H54 (cell line): ENCODE data around the gene TRIM25.

Experiments used
- DNase-seq: peaks from one replicate; pipeline ENCODE4 v3.0.0; 2011; ENCODE audit warnings: low spot score, mixed read lengths; ENCODE audit not compliant: insufficient read length
- FAIRE-seq: peaks from 3 replicates; lab custom pipeline; 2011; peaks lifted over from hg19 to GRCh38; lab: Jason Lieb, UNC
- POLR2A ChIP-seq: IDR thresholded peaks from 2 replicates; pipeline ENCODE4 v1.6.1; 2011; ENCODE audit warnings: low read depth, mild to moderate bottlenecking, low read length

The TRIM25 gene

DNA sequence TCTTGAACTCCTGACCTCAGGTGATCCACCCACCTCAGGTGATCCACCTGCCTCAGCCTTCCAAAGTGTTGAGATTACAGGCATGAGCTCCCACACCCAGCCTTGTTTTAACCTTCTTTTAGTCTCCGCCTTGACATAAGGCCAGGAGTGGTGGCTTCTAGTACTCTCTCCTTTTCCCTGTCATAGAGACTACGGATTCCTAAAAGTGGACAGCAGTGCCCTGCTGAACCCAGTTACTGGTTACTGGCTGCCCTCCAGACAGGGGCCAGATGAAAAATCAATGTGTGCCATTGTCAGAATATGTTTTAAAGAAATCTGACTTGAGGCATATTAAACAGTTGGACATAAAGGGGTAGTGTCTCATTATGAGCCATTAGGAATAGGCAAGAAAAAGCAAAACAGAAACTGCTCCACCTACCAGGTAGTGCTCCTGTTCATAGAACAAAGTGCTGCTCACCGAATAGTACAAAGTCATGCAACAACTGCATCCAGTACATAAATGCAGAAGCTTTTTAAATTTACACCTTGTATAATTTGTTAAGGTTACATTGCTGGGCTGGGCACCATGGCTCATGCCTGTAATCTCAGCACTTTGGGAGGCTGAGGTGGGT is 32.1 kb downstream of the TRIM25 start:
- TF ChIP-seq POLR2A, result no peak
- DNase-seq, result no peak
- FAIRE-seq, result no peak

DNA sequence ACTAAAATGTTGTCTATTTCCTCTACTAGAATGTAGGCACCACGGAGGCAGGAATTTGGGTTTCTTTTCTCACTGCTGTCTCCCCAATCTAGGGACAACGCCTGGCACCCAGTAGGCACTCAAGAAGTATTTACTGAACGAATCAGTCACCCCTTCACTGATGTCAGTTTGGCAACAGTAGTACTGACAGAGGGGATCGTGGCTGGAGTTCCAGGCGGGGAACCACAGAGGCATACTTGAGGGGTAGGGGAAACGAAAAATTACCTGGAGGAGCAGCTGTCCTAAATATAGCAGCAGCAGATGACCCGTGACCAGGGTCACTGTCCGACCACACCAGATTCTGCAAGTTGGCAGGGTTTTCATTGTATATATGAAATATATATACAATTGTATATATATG is 33.3 kb downstream of the TRIM25 start:
- DNase-seq (no peak), FAIRE-seq (no peak)
- TF ChIP-seq POLR2A, result no peak

DNA sequence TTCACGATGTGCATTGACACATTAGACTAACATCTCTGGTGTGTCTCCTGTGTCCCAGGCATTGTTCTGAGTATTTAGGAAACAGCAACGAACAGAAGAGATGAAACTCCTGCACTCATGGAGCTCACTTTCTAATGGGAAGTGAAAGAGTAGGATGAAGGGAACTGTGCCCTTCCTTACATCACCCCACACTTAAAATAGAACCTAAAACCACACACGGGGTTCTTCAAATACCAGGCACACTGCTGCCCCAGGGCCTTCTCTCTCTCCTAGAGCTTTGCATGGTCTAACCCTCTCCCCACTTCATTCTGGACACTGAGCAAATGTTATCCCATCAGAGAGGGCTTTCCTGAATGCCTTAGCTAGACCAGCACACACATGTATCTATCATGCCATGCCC is 33.7 kb downstream of the TRIM25 start:
- no peak for FAIRE-seq
- TF ChIP-seq POLR2A, result no peak
- no peak for DNase-seq

DNA sequence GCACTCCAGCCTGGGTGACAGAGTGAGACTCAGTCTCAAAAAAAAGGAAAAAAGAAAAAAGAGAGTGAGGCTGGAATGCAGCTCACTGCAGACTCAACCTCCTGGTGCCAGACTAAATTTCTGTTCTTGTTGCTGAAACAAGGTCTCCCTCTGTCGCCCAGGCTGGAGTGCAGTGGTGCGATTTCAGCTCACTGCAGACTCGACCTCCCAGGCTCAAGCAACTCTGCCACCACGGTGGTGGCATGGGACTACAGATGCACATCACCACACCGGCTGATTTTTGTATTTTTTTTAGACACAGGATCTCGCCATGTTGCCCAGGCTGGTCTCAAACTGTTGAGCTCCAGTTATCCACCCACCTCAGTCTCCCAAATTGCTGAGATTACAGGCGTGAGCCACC is 34.6 kb downstream of the TRIM25 start:
- DNase-seq, result no peak
- FAIRE-seq, result no peak

DNA sequence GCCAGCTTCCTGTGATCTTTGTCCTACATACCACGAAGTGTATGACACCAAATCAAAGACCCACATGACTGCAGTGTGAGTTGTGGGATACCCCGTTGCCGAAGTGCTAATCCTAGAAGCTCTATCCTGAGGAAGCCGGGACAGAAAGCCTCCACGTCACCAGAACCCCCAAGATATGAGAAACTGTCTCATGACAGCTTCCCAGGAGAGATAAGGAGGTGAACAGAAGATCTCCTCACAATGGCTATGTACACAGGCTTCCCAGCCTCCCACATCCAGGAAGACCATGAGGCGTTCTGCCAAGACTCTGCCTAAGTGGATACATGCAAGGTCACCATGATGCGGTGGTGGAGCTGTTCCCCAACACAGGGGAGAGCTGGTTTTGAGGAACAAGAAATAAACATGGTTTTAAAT is 37.1 kb downstream of the TRIM25 start:
- DNase-seq (no peak), FAIRE-seq (no peak)
- TF ChIP-seq POLR2A, result no peak

More for the DNA sequence above, 34.6 kb downstream of the TRIM25 start:
- TF ChIP-seq POLR2A, result no peak

DNA sequence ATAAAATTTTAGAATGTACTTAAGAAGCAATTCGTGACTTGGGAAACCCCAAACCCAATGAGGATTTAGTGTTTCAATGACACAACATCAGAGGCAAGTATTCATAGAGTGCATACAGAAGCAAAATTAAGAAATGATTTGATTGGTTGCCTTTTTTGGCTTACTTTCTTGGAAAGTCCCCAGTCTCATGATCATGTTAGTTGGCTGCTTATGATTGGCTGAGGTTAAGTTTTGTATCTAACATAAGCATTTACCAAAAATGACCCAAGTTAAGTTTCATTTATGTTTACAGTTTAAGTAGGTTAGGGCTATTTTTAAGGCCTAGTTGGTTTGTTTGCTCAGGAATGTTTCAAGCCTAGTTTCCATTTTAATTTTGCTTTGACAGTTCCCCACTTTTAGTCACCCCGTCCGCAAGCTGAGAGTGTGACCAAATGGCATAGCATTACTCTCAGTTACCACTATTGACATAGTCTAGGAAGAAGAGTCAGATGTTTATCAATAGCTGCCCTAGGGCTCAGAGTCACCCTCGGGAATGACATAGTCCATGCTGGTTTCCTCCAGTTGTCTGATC is 43.7 kb downstream of the TRIM25 start:
- DNase-seq, result no peak
- FAIRE-seq, result no peak
- no peak for TF ChIP-seq POLR2A

DNA sequence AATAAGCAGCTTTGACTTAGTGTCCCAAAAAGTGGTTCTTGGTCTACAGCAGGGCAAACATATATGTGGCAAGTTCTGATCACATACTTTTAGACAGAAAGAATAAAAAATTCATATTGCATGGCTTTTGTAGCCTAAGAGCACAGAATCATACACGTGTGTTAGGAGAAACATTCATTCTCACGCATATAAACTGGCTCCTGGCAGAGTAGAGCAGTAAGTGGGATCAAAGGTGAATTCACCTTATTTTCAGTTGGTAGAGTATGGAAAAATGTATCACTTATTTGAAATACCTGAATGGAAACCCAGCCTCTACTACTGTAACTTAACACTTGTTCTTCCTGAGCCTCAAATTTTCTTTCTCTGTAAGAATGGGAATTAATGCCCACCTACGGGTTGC is 45.1 kb downstream of the TRIM25 start:
- FAIRE-seq, result no peak
- TF ChIP-seq POLR2A, result no peak
- no peak for DNase-seq

DNA sequence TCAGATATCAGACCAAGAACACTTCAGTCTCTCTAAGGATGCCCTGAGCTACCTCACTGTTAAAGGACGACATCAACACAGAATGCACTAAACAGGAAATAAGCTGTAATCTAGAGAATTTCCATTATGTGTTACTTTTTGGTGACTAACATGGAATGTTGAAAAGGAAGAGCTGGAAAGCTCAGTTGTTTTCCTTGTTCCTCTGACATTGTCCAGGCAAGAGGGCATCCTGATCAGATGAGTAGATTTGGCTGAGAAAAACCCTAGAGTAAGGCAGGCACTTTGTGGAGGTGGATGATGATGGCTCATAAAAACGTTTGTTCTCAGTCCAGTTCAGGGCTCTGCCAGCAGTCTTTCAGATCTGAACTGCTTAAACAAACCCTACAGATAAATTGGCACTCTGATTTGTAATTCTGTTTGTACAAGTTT is 45.9 kb downstream of the TRIM25 start:
- FAIRE-seq (peak; percentile 65), DNase-seq (no peak)
- no peak for TF ChIP-seq POLR2A

DNA sequence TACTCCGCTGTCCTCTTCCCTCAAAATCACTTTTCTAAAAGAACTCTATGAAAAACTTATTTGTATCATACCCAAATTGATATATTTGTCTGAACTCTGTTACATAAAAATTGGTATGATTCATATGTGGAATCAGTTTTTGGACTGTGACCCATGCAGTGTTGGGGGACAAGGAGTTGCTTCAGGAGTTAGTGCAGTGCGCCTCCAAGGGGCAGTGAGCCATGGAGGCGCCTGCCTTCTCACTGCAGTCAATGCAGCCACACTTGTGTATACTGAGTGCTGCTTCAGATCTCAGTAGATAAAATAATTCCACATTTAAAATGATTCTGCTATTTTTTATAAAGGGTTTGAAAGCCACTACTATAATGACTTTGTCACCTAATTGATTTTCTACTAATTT is 47.4 kb downstream of the TRIM25 start:
- DNase-seq, result no peak
- peak; percentile 78 for FAIRE-seq
- TF ChIP-seq POLR2A, result no peak

DNA sequence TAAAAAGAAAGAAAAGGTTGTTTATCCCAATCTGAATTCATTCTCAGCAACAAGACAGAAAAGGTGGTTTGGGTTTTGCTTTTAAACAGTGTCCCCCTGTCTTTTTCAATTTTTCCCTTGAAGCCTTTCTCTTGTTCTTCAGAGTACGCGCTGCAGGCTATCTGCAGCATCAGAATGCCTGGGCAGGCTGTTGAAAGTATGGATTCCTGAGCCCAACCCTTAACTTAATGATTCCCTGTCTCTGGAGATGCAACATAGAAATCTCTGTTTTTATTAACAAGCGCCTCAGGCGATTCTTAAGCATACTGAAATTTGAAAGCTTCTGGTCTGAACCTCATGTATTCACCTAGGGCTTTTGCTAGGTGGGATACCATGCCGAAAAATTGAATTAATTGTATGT is 47.8 kb downstream of the TRIM25 start:
- TF ChIP-seq POLR2A, result no peak
- DNase-seq (no peak), FAIRE-seq (no peak)

DNA sequence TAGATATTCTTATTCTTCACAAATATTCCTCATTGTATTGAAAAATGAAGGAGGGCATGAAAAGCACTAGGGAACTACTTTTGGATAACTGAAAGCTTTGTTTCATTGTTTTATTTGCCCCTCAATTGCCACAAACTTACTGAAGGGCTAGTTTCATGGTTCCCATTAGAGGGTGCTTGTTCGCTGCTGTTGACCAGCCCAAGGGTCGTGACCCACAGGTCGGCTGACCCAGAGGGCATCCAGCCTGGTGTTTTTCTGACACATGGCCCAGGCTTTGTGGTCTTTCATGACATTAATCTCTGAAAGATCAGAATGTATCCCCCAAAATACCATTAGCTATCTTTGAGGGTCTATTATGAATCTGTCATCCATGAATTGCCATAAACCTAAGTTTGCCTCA is 49.9 kb downstream of the TRIM25 start:
- FAIRE-seq, result peak; percentile 58
- DNase-seq, result no peak
- no peak for TF ChIP-seq POLR2A

DNA sequence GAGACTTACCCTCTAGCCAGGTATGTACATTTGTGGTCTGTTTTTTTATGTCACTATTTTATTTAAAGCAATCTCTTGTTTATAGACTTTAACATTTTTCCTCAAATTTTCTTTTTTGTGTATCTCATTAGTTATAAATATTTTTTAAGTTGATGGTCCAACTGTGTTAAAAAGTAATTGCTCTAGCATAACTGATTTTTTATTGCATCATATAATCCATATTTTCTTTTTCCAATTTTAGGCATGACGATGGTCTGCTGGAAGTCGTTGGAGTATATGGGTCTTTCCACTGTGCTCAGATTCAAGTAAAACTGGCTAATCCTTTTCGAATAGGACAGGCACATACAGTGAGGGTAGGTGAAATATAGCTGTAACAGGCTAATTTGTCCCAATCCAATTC is 52.0 kb downstream of the TRIM25 start:
- DNase-seq, result no peak
- no peak for TF ChIP-seq POLR2A
- FAIRE-seq, result peak; percentile 52

DNA sequence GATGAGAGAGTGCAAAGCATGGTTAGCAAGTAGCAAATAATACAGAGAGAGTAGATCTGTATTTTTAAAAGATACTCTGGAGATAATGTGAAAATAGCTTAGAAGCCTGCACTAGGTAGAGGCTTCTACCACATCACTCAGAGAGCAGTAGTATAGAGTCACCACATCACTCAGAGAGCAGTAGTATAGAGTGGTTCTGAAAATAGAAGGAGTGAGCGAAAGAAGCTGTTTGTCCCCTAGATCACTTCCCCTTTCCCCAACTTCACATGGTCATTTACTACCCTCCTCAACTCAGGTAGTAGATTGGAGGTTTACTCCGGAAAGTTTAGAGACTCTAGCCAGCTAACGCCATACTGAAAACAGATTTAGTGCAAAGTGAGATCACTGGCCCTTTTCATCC is 62.8 kb downstream of the TRIM25 start:
- DNase-seq (no peak), FAIRE-seq (peak; percentile 70)
- TF ChIP-seq POLR2A, result no peak

DNA sequence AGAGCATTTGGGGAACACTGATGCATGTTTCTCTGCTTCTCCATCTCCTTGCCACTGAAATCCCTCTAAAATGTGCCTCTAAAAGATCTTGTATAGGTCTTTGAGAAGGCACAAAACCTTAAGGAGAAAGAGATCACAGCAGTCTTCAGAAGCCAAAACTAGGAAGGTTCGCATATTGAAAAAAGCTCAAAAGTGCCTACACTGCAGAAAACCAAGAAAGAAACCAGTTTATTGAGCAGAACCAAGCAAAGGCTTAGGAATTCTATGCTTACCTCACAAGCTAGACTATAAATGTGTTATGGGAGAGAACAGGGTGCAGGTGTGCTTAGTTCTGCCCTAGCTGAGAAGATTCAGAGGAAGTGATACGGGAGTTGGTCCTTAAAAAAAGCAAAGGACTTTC is 63.3 kb downstream of the TRIM25 start:
- DNase-seq (no peak), FAIRE-seq (peak; percentile 50)
- no peak for TF ChIP-seq POLR2A

DNA sequence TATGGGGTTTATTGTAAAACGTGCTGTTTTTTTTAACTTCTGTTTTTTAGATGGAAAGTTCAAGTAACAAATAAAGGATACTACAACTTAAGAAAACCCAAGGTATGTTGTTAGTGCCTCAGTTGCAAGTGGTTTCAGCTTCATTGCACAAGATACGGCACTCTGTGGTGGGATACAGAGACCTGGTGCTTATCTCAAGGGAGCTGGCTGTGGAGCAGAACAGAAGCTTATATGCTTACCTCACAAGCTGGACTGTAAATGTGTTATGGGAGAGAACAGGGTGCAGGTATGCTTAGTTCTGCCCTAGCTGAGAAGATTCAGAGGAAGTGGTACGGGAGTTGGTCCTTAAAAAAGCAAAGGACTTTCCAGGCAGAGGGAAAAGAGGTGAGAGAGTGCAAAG is 64.7 kb downstream of the TRIM25 start:
- no peak for TF ChIP-seq POLR2A
- DNase-seq, result no peak
- FAIRE-seq, result peak; percentile 30
